Fibroblast of skin of right biceps (primary cell): ENCODE measurements around the gene GJA8.
A peak's percentile ranks its signal among the peaks of the same experiment; 100 is the strongest.
"Not testable (repeated sequence)": the region's sequence is repeated elsewhere in the genome, so short reads cannot be mapped to it uniquely, and the experiment has no call there.

ENCODE experiments used
- DNase-seq: peaks from one replicate; pipeline ENCODE4 v3.0.0-alpha.2; 2013

GJA8 gene

GRCh38 chr1:147902253-147902845, at the start of gene GJA8:
Gene GJA8, plus strand, starts transcription at chr1:147902795. Its CDS starts 5,161 bp downstream, at chr1:147907956.
- DNase-seq, result no peak

- peak; percentile 12 for DNase-seq
These were observed 49.2 kb upstream of the GJA8 start for GRCh38 chr1:147853391-147853790.

GRCh38 chr1:147854989-147855388, 47.6 kb upstream of the GJA8 start:
- DNase-seq, result not testable (repeated sequence)

- DNase-seq, result not testable (repeated sequence)
These were observed 46.6 kb upstream of the GJA8 start for GRCh38 chr1:147855996-147856395.

- not testable (repeated sequence) for DNase-seq
These were observed 35.4 kb upstream of the GJA8 start for GRCh38 chr1:147867204-147867603.

- no peak for DNase-seq
These were observed 24.6 kb upstream of the GJA8 start for GRCh38 chr1:147878022-147878421.

- no peak for DNase-seq
These were observed 22.7 kb upstream of the GJA8 start for GRCh38 chr1:147879911-147880310.

GRCh38 chr1:147882535-147882934, 20.1 kb upstream of the GJA8 start:
- DNase-seq, result no peak

GRCh38 chr1:147890177-147890790, 12.3 kb upstream of the GJA8 start:
- peak; percentile 39 for DNase-seq

GRCh38 chr1:147891088-147891487, 11.5 kb upstream of the GJA8 start:
- DNase-seq, result no peak

- no peak for DNase-seq
These were observed 10.4 kb upstream of the GJA8 start for GRCh38 chr1:147892216-147892615.

GRCh38 chr1:147892731-147893214, 9.8 kb upstream of the GJA8 start:
- DNase-seq, result peak; percentile 47

- no peak for DNase-seq
These were observed 7.5 kb upstream of the GJA8 start for GRCh38 chr1:147895123-147895522.

- DNase-seq, result no peak
These were observed 5.4 kb upstream of the GJA8 start for GRCh38 chr1:147897029-147897752.

GRCh38 chr1:147897789-147898188, 4.8 kb upstream of the GJA8 start:
- no peak for DNase-seq

- DNase-seq, result no peak
These were observed 2.1 kb downstream of the GJA8 start for GRCh38 chr1:147904726-147905125.

GRCh38 chr1:147907786-147908509, 5.4 kb downstream of the GJA8 start:
- no peak for DNase-seq

GRCh38 chr1:147912553-147912952, 10.0 kb downstream of the GJA8 start:
- no peak for DNase-seq

- DNase-seq, result no peak
These were observed 10.9 kb downstream of the GJA8 start for GRCh38 chr1:147913362-147913942.

- DNase-seq, result no peak
These were observed 17.3 kb downstream of the GJA8 start for GRCh38 chr1:147919896-147920295.

- DNase-seq, result no peak
These were observed 22.2 kb downstream of the GJA8 start for GRCh38 chr1:147924813-147925212.

GRCh38 chr1:147927215-147927614, 24.6 kb downstream of the GJA8 start:
- DNase-seq, result not testable (repeated sequence)

- not testable (repeated sequence) for DNase-seq
These were observed 25.1 kb downstream of the GJA8 start for GRCh38 chr1:147927689-147928088.
